ENCODE data around the gene GART.

DNA sequence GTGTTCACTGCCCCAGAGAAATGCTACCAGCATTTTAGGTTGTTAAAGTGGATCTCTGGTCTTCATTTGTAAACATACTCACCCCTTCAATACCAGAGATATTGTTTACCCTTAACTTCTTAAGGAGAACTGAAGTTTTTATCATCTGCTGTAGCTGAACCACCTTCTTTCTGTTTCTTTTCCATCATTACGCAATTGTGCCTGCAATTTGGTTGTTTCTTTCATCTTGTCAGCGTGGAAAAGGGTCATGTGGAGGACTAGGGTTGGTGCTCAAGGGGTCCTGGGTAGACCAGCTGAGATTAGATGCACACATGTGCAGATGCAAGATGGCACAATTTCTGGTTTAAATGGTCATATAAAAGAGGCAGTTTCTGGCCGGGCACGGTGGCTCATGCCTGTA, 23.0 kb downstream of the GART start:
- TF ChIP-seq POLR2AphosphoS5 (IDR thresholded peaks at IDR 0.05; ENCODE audit: borderline replicate concordance, low read depth, low read length), result no peak
- TF ChIP-seq FOXP2 (optimal IDR thresholded peaks at IDR 0.05; ENCODE audit: control extremely low read depth, extremely low read length, insufficient read depth), result no peak
- TF ChIP-seq EZH2 (IDR thresholded peaks at IDR 0.05), result no peak
